ENCODE data around the gene ABHD4. TPM values are rescaled to one million over a fixed set of nuclear protein-coding genes. Genes with fewer than 3 reads are reported as not detected.

ABHD4 gene
- total RNA-seq, 1 experiment from 2014 or later = 9.1 TPM

DNA sequence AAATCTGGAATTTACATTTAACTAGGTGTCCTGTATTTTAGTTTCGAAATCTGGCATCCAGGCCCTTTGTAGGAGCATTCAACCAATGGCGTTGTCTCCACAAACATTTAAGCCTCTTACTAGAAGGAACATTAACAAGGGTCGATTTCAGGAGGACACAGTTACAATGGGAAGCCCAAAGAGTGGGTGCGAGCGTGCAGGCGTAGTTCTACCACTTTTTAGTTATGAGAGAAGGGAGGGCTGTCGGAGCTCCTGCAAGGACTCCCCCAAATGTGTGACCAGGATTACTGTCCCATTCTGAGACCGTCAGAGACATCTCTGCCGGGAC lies 365 bp upstream of the ABHD4 start:
- ATAC-seq = peak; percentile 7

DNA sequence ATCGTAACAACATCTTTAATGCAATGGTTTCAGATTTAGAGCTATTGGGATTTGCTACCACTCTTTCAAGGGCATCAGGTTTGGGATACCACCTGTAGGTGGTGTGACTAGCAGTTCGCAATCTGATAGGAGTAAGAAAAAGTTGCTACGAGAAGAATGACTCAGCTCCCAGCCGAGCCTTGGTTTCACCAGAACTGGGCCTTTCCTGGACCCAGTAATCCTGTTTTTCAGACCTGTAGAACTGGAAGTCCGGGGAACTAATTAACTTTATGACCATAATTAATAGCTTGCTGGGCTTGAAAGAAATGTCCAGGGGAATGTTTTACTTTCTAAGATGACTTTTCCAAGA lies 770 bp downstream of the ABHD4 start:
- BruUV-seq (replicated peaks) = no TSS peak
- peak; percentile 80 for ATAC-seq

More for the DNA sequence above, 365 bp upstream of the ABHD4 start:
- no peaks in the 10 kb centered on the region for H3K36me3 ChIP-seq (ENCODE audit: low read depth, low read length)
- H4K20me1 ChIP-seq (ENCODE audit: low read length) = no peaks in the 10 kb centered on the region
- BruUV-seq (replicated peaks) = no TSS peak
- H3K9ac ChIP-seq (ENCODE audit: low read length) = peak overlapping the region; percentile 73
- H3K9me2 ChIP-seq (replicated peaks; ENCODE audit: low read length) = no peaks in the 10 kb centered on the region
- H3K27me3 ChIP-seq (ENCODE audit: low read length) = no peaks in the 10 kb centered on the region
- H3F3A ChIP-seq (ENCODE audit: low read length, unreplicated experiment) = peaks cover 5% of the 10 kb centered on the region
- intact Hi-C loops (cut with micrococcal nuclease) = loop anchor here (2.0 kb wide), 2 partner anchors 27 to 55 kb away; no protein-coding TSS in a partner anchor
- no peak for TF ChIP-seq CTCF (conservative IDR thresholded peaks at IDR 0.05; ENCODE audit: low read depth, low read length)
- no peak for TF ChIP-seq EZH2phosphoT487 (IDR thresholded peaks at IDR 0.05; ENCODE audit: borderline replicate concordance, low read length)
- no peak for TF ChIP-seq EZH2 (IDR thresholded peaks at IDR 0.05; ENCODE audit: low read length, unreplicated experiment)
- H3K79me2 ChIP-seq (ENCODE audit: low read length) = peaks cover 16% of the 10 kb centered on the region
- H2AFZ ChIP-seq (ENCODE audit: low read length) = peak overlapping the region; percentile 97
- peaks cover 44% of the 10 kb centered on the region for H3K4me1 ChIP-seq (ENCODE audit: insufficient read depth, low read length)
- H3K9me3 ChIP-seq (ENCODE audit: low read length) = no peaks in the 10 kb centered on the region
- peak overlapping the region; percentile 89 for H3K4me3 ChIP-seq (ENCODE audit: low read length)
- CTCF ChIA-PET = no interaction called here
- H3K4me2 ChIP-seq (ENCODE audit: low read length) = peak overlapping the region; percentile 87
- POLR2A ChIA-PET (ENCODE audit: unreplicated experiment) = interaction anchor here (1.9 kb wide), 1 partner anchor 8 kb away, joined by 18 read pairs; the partner anchor contains the start of gene DAD1
- DNase-seq = no peak
- H3K27ac ChIP-seq (ENCODE audit: low read length) = no peak overlapping the region

More for the DNA sequence above, 770 bp downstream of the ABHD4 start:
- Histone ChIP-seq H3F3A (ENCODE audit: low read length, unreplicated experiment) (peaks cover 5% of the 10 kb centered on the region), H3K36me3 (ENCODE audit: low read depth, low read length) (peaks cover 7% of the 10 kb centered on the region; the same call in 1 of the 2 replicates), H3K9me2 (replicated peaks; ENCODE audit: low read length) (no peaks in the 10 kb centered on the region), H3K27me3 (ENCODE audit: low read length) (no peaks in the 10 kb centered on the region), H3K4me1 (ENCODE audit: insufficient read depth, low read length) (peaks cover 54% of the 10 kb centered on the region), H3K4me2 (ENCODE audit: low read length) (peak overlapping the region; percentile 87), H3K9me3 (ENCODE audit: low read length) (no peaks in the 10 kb centered on the region), H3K27ac (ENCODE audit: low read length) (peak overlapping the region; percentile 68), H2AFZ (ENCODE audit: low read length) (peak overlapping the region; percentile 97), H3K9ac (ENCODE audit: low read length) (peak overlapping the region; percentile 73), H3K79me2 (ENCODE audit: low read length) (peaks cover 16% of the 10 kb centered on the region), H4K20me1 (ENCODE audit: low read length) (no peaks in the 10 kb centered on the region), H3K4me3 (ENCODE audit: low read length) (peak overlapping the region; percentile 89)
- ChIA-PET CTCF (interaction anchor here (0.6 to 1.4 kb wide), 8 partner anchors 9 to 167 kb away, joined by 3 to 12 read pairs (median 4); partner anchors contain the start of gene DAD1), POLR2A (ENCODE audit: unreplicated experiment) (interaction anchor here (0.6 to 1.9 kb wide), 3 partner anchors 9 to 52 kb away, joined by 3 to 18 read pairs (median 5); partner anchors contain the start of gene DAD1)
- intact Hi-C loops (cut with micrococcal nuclease) = loop anchor here (2.0 kb wide), 2 partner anchors 28 to 54 kb away; no protein-coding TSS in a partner anchor
- TF ChIP-seq CTCF (conservative IDR thresholded peaks at IDR 0.05; ENCODE audit: low read depth, low read length) = peak; percentile 59
- no peak for TF ChIP-seq EZH2phosphoT487 (IDR thresholded peaks at IDR 0.05; ENCODE audit: borderline replicate concordance, low read length)
- no peak for TF ChIP-seq EZH2 (IDR thresholded peaks at IDR 0.05; ENCODE audit: low read length, unreplicated experiment)
- DNase-seq = peak; percentile 74
